BLaER1 treated with 17β-estradiol and CSF1 and Interleukin-3, amounts not matched to agents 10 nM and 100 nM (cell line): Measurements from ENCODE around the gene PDE4B.
A peak's percentile ranks its signal among the peaks of the same experiment; 100 is the strongest.
"Not testable (repeated sequence)": the region's sequence is repeated elsewhere in the genome, so short reads cannot be mapped to it uniquely, and the experiment has no call there.

Experiments
- H3K27ac ChIP-seq, 11 experiments: shearing (Covaris generic); formaldehyde crosslinking; 2 replicates each; pipeline ENCODE4 v1.8.1; 2022
- H3K27me3 ChIP-seq, 11 experiments: shearing (Covaris generic); formaldehyde crosslinking; 2 replicates each; pipeline ENCODE4 v1.8.1; 2022
- H3K36me3 ChIP-seq, 11 experiments: shearing (Covaris generic); formaldehyde crosslinking; 2 replicates each; pipeline ENCODE4 v1.8.1; 2022
- H3K4me1 ChIP-seq, 10 experiments: shearing (Covaris generic); formaldehyde crosslinking; 2 replicates each; pipeline ENCODE4 v1.8.1; 2022
- H3K4me2 ChIP-seq, 11 experiments: shearing (Covaris generic); formaldehyde crosslinking; 2 replicates each; pipeline ENCODE4 v1.8.1; 2022
- H3K4me3 ChIP-seq, 10 experiments: shearing (Covaris generic); formaldehyde crosslinking; 2 replicates each; pipeline ENCODE4 v1.8.1; 2022
- H3K9ac ChIP-seq, 11 experiments: shearing (Covaris generic); formaldehyde crosslinking; 2 replicates each; pipeline ENCODE4 v1.8.1; 2022
- H3K9me3 ChIP-seq, 11 experiments: shearing (Covaris generic); formaldehyde crosslinking; replicated peaks in 1 of 11; 2 replicates each; pipeline ENCODE4 v1.8.1; 2022
- H4K20me1 ChIP-seq, 11 experiments: shearing (Covaris generic); formaldehyde crosslinking; 2 replicates each; pipeline ENCODE4 v1.8.1; 2022
- Cebpa-rat ChIP-seq, 11 experiments: shearing (Covaris generic); IDR thresholded peaks; 2 replicates each; pipeline ENCODE4 v1.8.1; 2022

The PDE4B gene

GRCh38 chr1:66090859-66091457, 298.3 kb downstream of the PDE4B start:
- Histone ChIP-seq H3K4me1 (peaks cover 0 to 8% (median 4%) of the 10 kb centered on the region in 10 experiments; a peak in 2 of 20 replicates), H3K4me3 (no peak overlapping the region), H3K27ac (no peak overlapping the region), H3K27me3 (no peaks in the 10 kb centered on the region), H3K9ac (no peak overlapping the region), H3K4me2 (peak overlapping the region in 5 of 11 experiments; percentile 0 to 34 (median 21); a peak in 5 of 22 replicates), H3K9me3 (no peaks in the 10 kb centered on the region), H3K36me3 (no peaks in the 10 kb centered on the region), H4K20me1 (no peaks in the 10 kb centered on the region)
- no peak for TF ChIP-seq Cebpa-rat (IDR thresholded peaks at IDR 0.05)

GRCh38 chr1:66095190-66095589, 302.5 kb downstream of the PDE4B start:
- 0 out of 22 replicates have a peak, but pooled peaks cover 0 to 3% (median 0%) of the 10 kb centered on the region in 11 experiments for H3K9me3 ChIP-seq
- no peak overlapping the region for H3K4me2 ChIP-seq
- no peak overlapping the region for H3K27ac ChIP-seq
- no peak for TF ChIP-seq Cebpa-rat (IDR thresholded peaks at IDR 0.05)
- H3K4me3 ChIP-seq = no peak overlapping the region
- no peaks in the 10 kb centered on the region for H3K27me3 ChIP-seq
- no peak overlapping the region for H3K9ac ChIP-seq
- H4K20me1 ChIP-seq = no peaks in the 10 kb centered on the region
- peaks cover 0 to 8% (median 4%) of the 10 kb centered on the region in 10 experiments; a peak in 2 of 20 replicates for H3K4me1 ChIP-seq
- H3K36me3 ChIP-seq = no peaks in the 10 kb centered on the region

- not testable (repeated sequence) for H3K4me1 ChIP-seq, H3K9me3 ChIP-seq, H3K4me3 ChIP-seq, H3K36me3 ChIP-seq, H3K27ac ChIP-seq, H3K27me3 ChIP-seq, H3K9ac ChIP-seq, H3K4me2 ChIP-seq, H4K20me1 ChIP-seq
Observed at GRCh38 chr1:66100959-66101358, 308.3 kb downstream of the PDE4B start.

- H3K27ac ChIP-seq, H3K4me1 ChIP-seq, H3K27me3 ChIP-seq, H3K36me3 ChIP-seq, H3K4me2 ChIP-seq, H4K20me1 ChIP-seq, H3K4me3 ChIP-seq, H3K9ac ChIP-seq, H3K9me3 ChIP-seq: not testable (repeated sequence)
Observed at GRCh38 chr1:66104076-66104475, 311.4 kb downstream of the PDE4B start.

GRCh38 chr1:66108624-66109023, 315.9 kb downstream of the PDE4B start:
- no peak overlapping the region for H3K4me2 ChIP-seq
- H3K36me3 ChIP-seq = no peaks in the 10 kb centered on the region
- no peak overlapping the region for H3K9ac ChIP-seq
- H3K4me3 ChIP-seq = no peak overlapping the region
- no peaks in the 10 kb centered on the region for H3K4me1 ChIP-seq
- no peaks in the 10 kb centered on the region for H3K9me3 ChIP-seq
- H3K27ac ChIP-seq = no peak overlapping the region
- TF ChIP-seq Cebpa-rat (IDR thresholded peaks at IDR 0.05) = no peak
- no peaks in the 10 kb centered on the region for H3K27me3 ChIP-seq
- H4K20me1 ChIP-seq = no peaks in the 10 kb centered on the region

- peaks cover 0 to 7% (median 0%) of the 10 kb centered on the region in 11 experiments; a peak in 1 of 22 replicates for H3K27me3 ChIP-seq
- H4K20me1 ChIP-seq = no peaks in the 10 kb centered on the region
- H3K9ac ChIP-seq = no peak overlapping the region
- H3K4me1 ChIP-seq = no peaks in the 10 kb centered on the region
- no peak for TF ChIP-seq Cebpa-rat (IDR thresholded peaks at IDR 0.05)
- H3K4me3 ChIP-seq = no peak overlapping the region
- no peaks in the 10 kb centered on the region for H3K9me3 ChIP-seq
- no peak overlapping the region for H3K4me2 ChIP-seq
- H3K36me3 ChIP-seq = no peaks in the 10 kb centered on the region
- no peak overlapping the region for H3K27ac ChIP-seq
Observed at GRCh38 chr1:66112744-66113400, 320.2 kb downstream of the PDE4B start.

GRCh38 chr1:66119148-66119547, 326.5 kb downstream of the PDE4B start:
- peaks cover 0 to 4% (median 0%) of the 10 kb centered on the region in 11 experiments; a peak in 1 of 22 replicates for H4K20me1 ChIP-seq
- no peaks in the 10 kb centered on the region for H3K9me3 ChIP-seq
- H3K9ac ChIP-seq = no peak overlapping the region
- no peak overlapping the region for H3K4me2 ChIP-seq
- no peak overlapping the region for H3K4me3 ChIP-seq
- TF ChIP-seq Cebpa-rat (IDR thresholded peaks at IDR 0.05) = no peak
- H3K4me1 ChIP-seq = no peaks in the 10 kb centered on the region
- no peak overlapping the region for H3K27ac ChIP-seq
- no peaks in the 10 kb centered on the region for H3K36me3 ChIP-seq
- peaks cover 13 to 55% (median 52%) of the 10 kb centered on the region in 11 experiments; a peak in 21 of 22 replicates for H3K27me3 ChIP-seq

GRCh38 chr1:66124670-66125069, 332.0 kb downstream of the PDE4B start:
- H3K27me3 ChIP-seq = peaks cover 36 to 95% (median 90%) of the 10 kb centered on the region in 11 experiments
- no peak overlapping the region for H3K4me3 ChIP-seq
- H3K36me3 ChIP-seq = no peaks in the 10 kb centered on the region
- H4K20me1 ChIP-seq = peaks cover 0 to 4% (median 0%) of the 10 kb centered on the region in 11 experiments; a peak in 1 of 22 replicates
- H3K9ac ChIP-seq = no peak overlapping the region
- no peak overlapping the region for H3K4me2 ChIP-seq
- H3K4me1 ChIP-seq = no peaks in the 10 kb centered on the region
- H3K9me3 ChIP-seq = peaks cover 2 to 24% (median 16%) of the 10 kb centered on the region in 11 experiments; a peak in 21 of 22 replicates
- no peak for TF ChIP-seq Cebpa-rat (IDR thresholded peaks at IDR 0.05)
- H3K27ac ChIP-seq = no peak overlapping the region

GRCh38 chr1:66128641-66129040, 335.9 kb downstream of the PDE4B start:
- H3K36me3 ChIP-seq, H4K20me1 ChIP-seq, H3K27ac ChIP-seq, H3K4me2 ChIP-seq, H3K4me1 ChIP-seq, H3K9ac ChIP-seq, H3K4me3 ChIP-seq: not testable (repeated sequence)
- Histone ChIP-seq H3K27me3 (peaks cover 60 to 95% (median 88%) of the 10 kb centered on the region in 11 experiments), H3K9me3 (peaks cover 15 to 38% (median 30%) of the 10 kb centered on the region in 11 experiments)

- Histone ChIP-seq H3K27ac (no peak overlapping the region), H3K4me3 (no peak overlapping the region), H3K9me3 (peaks cover 15 to 35% (median 29%) of the 10 kb centered on the region in 11 experiments), H3K4me1 (peaks cover 0 to 4% (median 0%) of the 10 kb centered on the region in 10 experiments; a peak in 1 of 20 replicates), H3K27me3 (peaks cover 46 to 88% (median 73%) of the 10 kb centered on the region in 11 experiments), H4K20me1 (no peaks in the 10 kb centered on the region), H3K4me2 (no peak overlapping the region), H3K36me3 (no peaks in the 10 kb centered on the region), H3K9ac (no peak overlapping the region)
- no peak for TF ChIP-seq Cebpa-rat (IDR thresholded peaks at IDR 0.05)
Observed at GRCh38 chr1:66132324-66132723, 339.6 kb downstream of the PDE4B start.
